Measurements from ENCODE around the gene APOD. TPM values are rescaled to one million over a fixed set of nuclear protein-coding genes. Genes with fewer than 3 reads are reported as not detected.
A peak's percentile ranks its signal among the peaks of the same experiment; 100 is the strongest.

Gene APOD
- total RNA-seq, 2 donors from 2014 or later, result not detected

GRCh38 chr3:195540511-195540910 is 43.2 kb downstream of the APOD start:
- Histone ChIP-seq H3K4me3 (ENCODE audit: low read length) (peak overlapping the region; percentile 93), H3K27me3 (ENCODE audit: control insufficient read depth, insufficient read depth, low read length, poor library complexity, severe bottlenecking) (peaks cover 13% of the 10 kb centered on the region), H3K9ac (ENCODE audit: extremely low read depth, low read length, poor library complexity, severe bottlenecking) (no peak overlapping the region), H3K9me3 (ENCODE audit: control insufficient read depth, low read length) (no peaks in the 10 kb centered on the region), H3K4me1 (ENCODE audit: control insufficient read depth, insufficient read depth, low read length) (peaks cover 3% of the 10 kb centered on the region), H3K27ac (ENCODE audit: low read depth, low read length) (no peak overlapping the region), H3K36me3 (ENCODE audit: control insufficient read depth, insufficient read depth, low read length) (no peaks in the 10 kb centered on the region)
- TF ChIP-seq, protein P1, sequence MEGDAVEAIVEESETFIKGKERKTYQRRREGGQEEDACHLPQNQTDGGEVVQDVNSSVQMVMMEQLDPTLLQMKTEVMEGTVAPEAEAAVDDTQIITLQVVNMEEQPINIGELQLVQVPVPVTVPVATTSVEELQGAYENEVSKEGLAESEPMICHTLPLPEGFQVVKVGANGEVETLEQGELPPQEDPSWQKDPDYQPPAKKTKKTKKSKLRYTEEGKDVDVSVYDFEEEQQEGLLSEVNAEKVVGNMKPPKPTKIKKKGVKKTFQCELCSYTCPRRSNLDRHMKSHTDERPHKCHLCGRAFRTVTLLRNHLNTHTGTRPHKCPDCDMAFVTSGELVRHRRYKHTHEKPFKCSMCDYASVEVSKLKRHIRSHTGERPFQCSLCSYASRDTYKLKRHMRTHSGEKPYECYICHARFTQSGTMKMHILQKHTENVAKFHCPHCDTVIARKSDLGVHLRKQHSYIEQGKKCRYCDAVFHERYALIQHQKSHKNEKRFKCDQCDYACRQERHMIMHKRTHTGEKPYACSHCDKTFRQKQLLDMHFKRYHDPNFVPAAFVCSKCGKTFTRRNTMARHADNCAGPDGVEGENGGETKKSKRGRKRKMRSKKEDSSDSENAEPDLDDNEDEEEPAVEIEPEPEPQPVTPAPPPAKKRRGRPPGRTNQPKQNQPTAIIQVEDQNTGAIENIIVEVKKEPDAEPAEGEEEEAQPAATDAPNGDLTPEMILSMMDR (conservative IDR thresholded peaks at IDR 0.05), result no peak
- Mint-ChIP-seq H3K27me3 (ENCODE audit: insufficient read depth) (peaks cover 22% of the 10 kb centered on the region), H3K36me3 (ENCODE audit: low read depth) (no peaks in the 10 kb centered on the region), H3K4me3 (no peak overlapping the region), H3K9me3 (no peaks in the 10 kb centered on the region), H3K4me1 (peaks cover 24% of the 10 kb centered on the region), H3K27ac (no peak overlapping the region)
- no peak for DNase-seq
- WGBS, 2 experiments (ENCODE audit: insufficient coverage in 1 of 2, insufficient read length in 1 of 2), result 76 to 85% methylated on average over 3 to 6 of the region's 6 CpGs

DNA sequence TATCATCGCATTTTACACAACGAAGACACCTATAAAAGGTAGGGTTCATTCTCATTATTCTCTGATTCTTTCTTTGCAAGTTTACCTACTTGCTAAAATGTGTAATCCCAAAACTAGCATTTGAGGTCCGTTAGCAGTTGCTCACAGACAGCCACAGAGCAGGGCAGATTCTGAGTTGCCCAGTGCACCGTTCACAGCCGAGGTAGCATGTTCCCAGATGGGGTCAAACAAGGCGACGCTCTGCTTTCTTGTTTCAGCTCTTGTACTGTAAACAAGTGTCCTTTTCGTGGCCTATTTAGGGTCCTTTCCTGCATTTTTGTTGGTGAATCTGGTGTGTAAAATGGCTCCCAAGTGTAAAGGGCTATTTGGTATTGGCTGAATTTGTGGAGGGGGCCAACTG is 43.7 kb downstream of the APOD start:
- 92 to 94% methylated on average over 8 of the region's 8 CpGs for WGBS, 2 experiments (ENCODE audit: insufficient coverage in 1 of 2, insufficient read length in 1 of 2)
- Histone ChIP-seq H3K27ac (ENCODE audit: low read depth, low read length) (no peak overlapping the region), H3K4me1 (ENCODE audit: control insufficient read depth, insufficient read depth, low read length) (peaks cover 3% of the 10 kb centered on the region), H3K27me3 (ENCODE audit: control insufficient read depth, insufficient read depth, low read length, poor library complexity, severe bottlenecking) (peaks cover 13% of the 10 kb centered on the region), H3K4me3 (ENCODE audit: low read length) (no peak overlapping the region), H3K9ac (ENCODE audit: extremely low read depth, low read length, poor library complexity, severe bottlenecking) (no peak overlapping the region), H3K9me3 (ENCODE audit: control insufficient read depth, low read length) (no peaks in the 10 kb centered on the region), H3K36me3 (ENCODE audit: control insufficient read depth, insufficient read depth, low read length) (no peaks in the 10 kb centered on the region)
- Mint-ChIP-seq H3K36me3 (ENCODE audit: low read depth) (no peaks in the 10 kb centered on the region), H3K4me3 (no peak overlapping the region), H3K27me3 (ENCODE audit: insufficient read depth) (peaks cover 17% of the 10 kb centered on the region), H3K27ac (no peak overlapping the region), H3K4me1 (peaks cover 24% of the 10 kb centered on the region), H3K9me3 (no peaks in the 10 kb centered on the region)
- DNase-seq, result no peak
- TF ChIP-seq, protein P1 (conservative IDR thresholded peaks at IDR 0.05), result no peak

GRCh38 chr3:195539479-195539878 is 44.3 kb downstream of the APOD start:
- Histone ChIP-seq H3K36me3 (ENCODE audit: control insufficient read depth, insufficient read depth, low read length) (no peaks in the 10 kb centered on the region), H3K4me1 (ENCODE audit: control insufficient read depth, insufficient read depth, low read length) (peaks cover 3% of the 10 kb centered on the region), H3K9me3 (ENCODE audit: control insufficient read depth, low read length) (no peaks in the 10 kb centered on the region), H3K27ac (ENCODE audit: low read depth, low read length) (no peak overlapping the region), H3K4me3 (ENCODE audit: low read length) (no peak overlapping the region), H3K9ac (ENCODE audit: extremely low read depth, low read length, poor library complexity, severe bottlenecking) (no peak overlapping the region), H3K27me3 (ENCODE audit: control insufficient read depth, insufficient read depth, low read length, poor library complexity, severe bottlenecking) (peaks cover 9% of the 10 kb centered on the region)
- peak overlapping the region; percentile 48 for H3K27ac Mint-ChIP-seq
- H3K4me3 Mint-ChIP-seq, result no peak overlapping the region
- peaks cover 24% of the 10 kb centered on the region for H3K4me1 Mint-ChIP-seq
- peaks cover 2% of the 10 kb centered on the region for H3K9me3 Mint-ChIP-seq
- H3K36me3 Mint-ChIP-seq (ENCODE audit: low read depth), result no peaks in the 10 kb centered on the region
- no peak for DNase-seq
- peaks cover 12% of the 10 kb centered on the region for H3K27me3 Mint-ChIP-seq (ENCODE audit: insufficient read depth)
- WGBS, 2 experiments (ENCODE audit: insufficient coverage in 1 of 2, insufficient read length in 1 of 2), result 92 to 96% methylated on average over 3 to 5 of the region's 5 CpGs
- TF ChIP-seq, protein P1 (conservative IDR thresholded peaks at IDR 0.05), result no peak
